H1 (cell line): Measurements from ENCODE around the gene FAM227B. TPM values are rescaled to one million over a fixed set of nuclear protein-coding genes. Genes with fewer than 3 reads are reported as not detected.
A peak's percentile ranks its signal among the peaks of the same experiment; 100 is the strongest.

Source experiments
- CTCF ChIA-PET: fragments of 300-600 bp; sonication (Branson Sonifier 250); formaldehyde crosslinking; loops from one replicate; lab custom pipeline; 2021; ENCODE audit not compliant: partially characterized antibody; lab: Charles Lee
- POLR2A ChIA-PET: fragments of 300-600 bp; sonication (Branson Sonifier 250); formaldehyde crosslinking; loops from one replicate; lab custom pipeline; 2021; ENCODE audit warnings: inconsistent platforms; ENCODE audit not compliant: partially characterized antibody; lab: Charles Lee
- DNase-seq, 2 experiments: peaks; one replicate each; pipeline versions ENCODE4 v3.0.0 to v3.0.0-alpha.2; 2010 to 2022; ENCODE audit warnings: low spot score in 2 of 2, low read depth in 1 of 2, mixed read lengths in 1 of 2
- FAIRE-seq: peaks from 2 replicates; lab custom pipeline; 2011; peaks lifted over from hg19 to GRCh38; lab: Jason Lieb, UNC
- H2AFZ ChIP-seq: 2 replicates; pipeline ENCODE4 v1.8.1; 2012; ENCODE audit warnings: low read length, inconsistent platforms
- H2AK5ac ChIP-seq: 2 replicates; pipeline ENCODE4 v1.6.1; 2013; ENCODE audit warnings: low read depth, low read length
- H2BK120ac ChIP-seq: replicated peaks from 2 replicates; pipeline ENCODE3; 2013; ENCODE audit warnings: low read depth, low read length, inconsistent platforms
- H2BK12ac ChIP-seq: 2 replicates; pipeline ENCODE4 v1.6.1; 2013; ENCODE audit warnings: low read depth, low read length
- H2BK15ac ChIP-seq: 2 replicates; pipeline ENCODE4 v1.6.1; 2013; ENCODE audit warnings: low read length
- H2BK20ac ChIP-seq: 2 replicates; pipeline ENCODE4 v1.6.1; 2013; ENCODE audit warnings: low read length
- H2BK5ac ChIP-seq: 2 replicates; pipeline ENCODE4 v1.6.1; 2013; ENCODE audit warnings: low read depth, low read length
- H3K14ac ChIP-seq: 2 replicates; pipeline ENCODE4 v1.6.1; 2013; ENCODE audit warnings: inconsistent platforms; ENCODE audit not compliant: insufficient read length
- H3K18ac ChIP-seq: 2 replicates; pipeline ENCODE4 v1.6.1; 2013; ENCODE audit warnings: low read length; ENCODE audit errors: extremely low read depth
- H3K23ac ChIP-seq: 2 replicates; pipeline ENCODE4 v1.6.1; 2013; ENCODE audit warnings: inconsistent platforms; ENCODE audit not compliant: insufficient read length
- H3K23me2 ChIP-seq: 2 replicates; pipeline ENCODE4 v1.6.1; 2013; ENCODE audit warnings: low read depth, low read length
- H3K27ac ChIP-seq: 2 replicates; pipeline ENCODE4 v1.6.1; 2011; ENCODE audit warnings: low read depth, low read length, inconsistent platforms
- H3K27me3 ChIP-seq, 4 experiments: replicated peaks in 1 of 4; 1 replicate in 1 of 4; 2 replicates in 3 of 4; pipeline versions ENCODE4 v1.6.1 to v1.8.1; 2011 to 2013; ENCODE audit warnings: low read length in 3 of 4, mild to moderate bottlenecking in 3 of 4, inconsistent platforms in 2 of 4, mixed read lengths in 2 of 4, moderate library complexity in 1 of 4; ENCODE audit not compliant: control insufficient read depth in 3 of 4, insufficient read depth in 3 of 4; ENCODE audit errors: extremely low read depth in 1 of 4
- H3K36me3 ChIP-seq, 4 experiments: 2 replicates each; pipeline versions ENCODE4 v1.6.1 to v1.8.1; 2011 to 2013; ENCODE audit warnings: mild to moderate bottlenecking in 4 of 4, low read length in 3 of 4, moderate library complexity in 2 of 4, control low read depth in 1 of 4, inconsistent platforms in 1 of 4; ENCODE audit not compliant: insufficient read depth in 4 of 4, control insufficient read depth in 2 of 4
- H3K4ac ChIP-seq: replicated peaks from 2 replicates; pipeline ENCODE3; 2013; ENCODE audit warnings: low read length, low read depth, mixed read lengths, inconsistent platforms; ENCODE audit not compliant: insufficient read length
- H3K4me1 ChIP-seq, 4 experiments: replicated peaks in 1 of 4; 1 replicate in 1 of 4; 2 replicates in 3 of 4; pipeline versions ENCODE4 v1.6.1 to v1.8.1; 2011 to 2013; ENCODE audit warnings: low read length in 3 of 4, inconsistent platforms in 2 of 4, mixed read lengths in 1 of 4; ENCODE audit not compliant: insufficient read depth in 4 of 4, control insufficient read depth in 3 of 4
- H3K4me2 ChIP-seq, 2 experiments: 2 replicates each; pipeline versions ENCODE4 v1.6.1 to v1.8.1; 2011 to 2013; ENCODE audit warnings: low read depth in 2 of 2, low read length in 2 of 2, control low read depth in 1 of 2, inconsistent platforms in 1 of 2, mild to moderate bottlenecking in 1 of 2; ENCODE audit not compliant: insufficient read depth in 1 of 2
- H3K4me3 ChIP-seq, 4 experiments: fragments of 200-600, 300-600 bp in 1 of 4; sonication (generic), shearing (Covaris generic), sonication (Bioruptor Twin) in 1 of 4; 2 replicates each; pipeline versions ENCODE4 v1.5.1 to v1.8.1; 2011 to 2016; ENCODE audit warnings: low read length in 4 of 4, low read depth in 3 of 4, control low read depth in 2 of 4, inconsistent platforms in 2 of 4, mild to moderate bottlenecking in 2 of 4, mixed read lengths in 1 of 4, moderate library complexity in 1 of 4; ENCODE audit not compliant: insufficient read depth in 2 of 4; ENCODE audit errors: extremely low read depth in 1 of 4
- H3K56ac ChIP-seq: replicated peaks from 2 replicates; pipeline ENCODE3; 2013; ENCODE audit warnings: low read depth, mild to moderate bottlenecking, mixed read lengths, low read length, inconsistent platforms; ENCODE audit not compliant: insufficient read length
- H3K79me1 ChIP-seq: 2 replicates; pipeline ENCODE4 v1.6.1; 2013; ENCODE audit warnings: low read depth, low read length, control low read depth
- H3K79me2 ChIP-seq, 2 experiments: 2 replicates each; pipeline versions ENCODE4 v1.6.1 to v1.8.1; 2012 to 2013; ENCODE audit warnings: low read length in 2 of 2, mild to moderate bottlenecking in 2 of 2, inconsistent platforms in 1 of 2; ENCODE audit not compliant: insufficient read depth in 2 of 2, control insufficient read depth in 1 of 2
- H3K9ac ChIP-seq, 4 experiments: replicated peaks in 1 of 4; 1 replicate in 1 of 4; 2 replicates in 3 of 4; pipeline versions ENCODE4 v1.6.1 to v1.8.1; 2011 to 2013; ENCODE audit warnings: low read depth in 3 of 4, low read length in 3 of 4, control low read depth in 2 of 4, mild to moderate bottlenecking in 2 of 4, moderate library complexity in 2 of 4, inconsistent platforms in 1 of 4; ENCODE audit errors: extremely low read depth in 1 of 4
- H3K9me3 ChIP-seq, 2 experiments: 2 replicates each; pipeline versions ENCODE4 v1.6.1 to v1.8.1; 2012 to 2013; ENCODE audit warnings: mild to moderate bottlenecking in 2 of 2, moderate library complexity in 2 of 2, control low read depth in 1 of 2, inconsistent platforms in 1 of 2, low read depth in 1 of 2, low read length in 1 of 2, mixed read lengths in 1 of 2; ENCODE audit not compliant: insufficient read depth in 2 of 2
- H4K20me1 ChIP-seq, 2 experiments: replicated peaks in 1 of 2; 2 replicates each; pipeline versions ENCODE3 to v1.8.1; 2011 to 2013; ENCODE audit warnings: inconsistent platforms in 2 of 2, low read length in 2 of 2, mild to moderate bottlenecking in 1 of 2; ENCODE audit not compliant: insufficient read depth in 2 of 2, control insufficient read depth in 1 of 2
- H4K5ac ChIP-seq: 2 replicates; pipeline ENCODE4 v1.6.1; 2013; ENCODE audit warnings: low read length, low read depth, mixed read lengths, inconsistent platforms; ENCODE audit not compliant: insufficient read length
- H4K8ac ChIP-seq: 2 replicates; pipeline ENCODE4 v1.8.0; 2013; ENCODE audit warnings: mild to moderate bottlenecking, moderate library complexity, low read length, inconsistent platforms; ENCODE audit not compliant: insufficient read depth; ENCODE audit errors: extremely low read depth
- H4K91ac ChIP-seq: replicated peaks from 2 replicates; pipeline ENCODE3; 2013; ENCODE audit warnings: low read length, mixed read lengths, inconsistent platforms; ENCODE audit not compliant: insufficient read length
- CHD2 ChIP-seq: IDR thresholded peaks from 2 replicates; pipeline ENCODE4 v1.6.1; 2012; ENCODE audit warnings: low read length, improper control_type of control experiment
- CTBP2 ChIP-seq: IDR thresholded peaks from 2 replicates; pipeline ENCODE4 v1.7.0; 2011; ENCODE audit warnings: borderline replicate concordance, mild to moderate bottlenecking, moderate library complexity, mixed read lengths, low read length; ENCODE audit not compliant: insufficient read depth, insufficient read length
- RAD21 ChIP-seq, 2 experiments: IDR thresholded peaks in 1 of 2; conservative IDR thresholded peaks in 1 of 2; 2 replicates each; pipeline ENCODE4 v1.6.1; 2011; ENCODE audit warnings: low read depth in 2 of 2, low read length in 2 of 2, improper control_type of control experiment in 1 of 2, inconsistent platforms in 1 of 2, mild to moderate bottlenecking in 1 of 2, moderate library complexity in 1 of 2
- SIN3A ChIP-seq, 2 experiments: IDR thresholded peaks in 1 of 2; conservative IDR thresholded peaks in 1 of 2; 2 replicates each; pipeline ENCODE4 v1.6.1; 2011 to 2012; ENCODE audit warnings: low read length in 2 of 2, improper control_type of control experiment in 1 of 2, low read depth in 1 of 2, mild to moderate bottlenecking in 1 of 2
- SP2 ChIP-seq: IDR thresholded peaks from 2 replicates; pipeline ENCODE4 v1.6.1; 2012; ENCODE audit warnings: mild to moderate bottlenecking, low read length, inconsistent platforms
- SP4 ChIP-seq: IDR thresholded peaks from 2 replicates; pipeline ENCODE4 v1.6.1; 2012; ENCODE audit warnings: low read length, inconsistent platforms
- TBP ChIP-seq: IDR thresholded peaks from 2 replicates; pipeline ENCODE4 v1.6.1; 2011; ENCODE audit warnings: low read depth, low read length, improper control_type of control experiment
- polyA plus RNA-seq, 7 experiments: library from polyadenylated mRNA; depleted of rRNA in 3 of 7; stranded (reverse) in 5 of 7; unstranded in 2 of 7; fragments of >200 nt in 5 of 7; fragments of 200-250 nt in 2 of 7; gene quantifications; 1 replicate in 5 of 7; 2 replicates in 1 of 7; 4 replicates in 1 of 7; pipeline versions ENCODE4 v1.2.1 to v1.2.3, GENCODE V29; 2011 to 2013; ENCODE audit warnings: missing spikeins in 2 of 7, mixed read lengths in 2 of 7
- total RNA-seq: library from RNA; stranded (reverse); fragmentation: NEBNext Ultra II Directional; extraction: Animal tissue kit (Norgen Biotek cat#: 25700); gene quantifications from 2 replicates; pipeline ENCODE4 v1.2.1, GENCODE V29; 2021
- TF ChIP-seq, protein P1 (sequence below): IDR thresholded peaks from 2 replicates; pipeline ENCODE4 v1.6.1; 2011; ENCODE audit warnings: low read length, improper control_type of control experiment
- TF ChIP-seq, protein P2 (sequence below), 3 experiments: IDR thresholded peaks; 1 replicate in 2 of 3; 2 replicates in 1 of 3; pipeline versions ENCODE4 v1.5.1 to v1.6.1; 2011; ENCODE audit warnings: low read length in 3 of 3, mild to moderate bottlenecking in 3 of 3, inconsistent platforms in 2 of 3, low read depth in 1 of 3, moderate library complexity in 1 of 3; ENCODE audit not compliant: insufficient read depth in 1 of 3; ENCODE audit errors: control extremely low read depth in 1 of 3

The FAM227B gene
- total and polyA plus RNA-seq, 2 of the 8 experiments (the other 6 are each of a cell fraction or from before 2014, with no cell fraction given) = 4.0 to 6.5 TPM

DNA sequence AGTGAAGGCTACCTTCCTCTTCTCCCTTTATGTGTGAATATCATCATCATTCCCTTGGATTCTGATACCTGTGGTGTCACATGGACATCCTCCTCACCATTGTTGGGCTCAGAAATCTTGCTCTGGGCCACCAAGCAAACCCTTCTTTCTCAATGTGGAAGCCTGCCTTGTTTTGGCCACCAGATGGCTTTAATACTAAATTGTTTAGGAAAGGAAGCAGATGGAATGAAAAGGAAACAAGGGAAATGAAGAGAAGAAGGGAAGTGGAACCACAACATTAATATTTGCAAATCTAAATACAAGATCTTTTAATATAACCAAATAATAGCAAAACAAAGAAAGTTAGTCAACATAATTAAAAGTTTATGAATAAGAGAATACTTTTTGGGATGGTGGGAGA, 14.0 kb downstream of the FAM227B start:
- Histone ChIP-seq H4K91ac (no peak overlapping the region), H4K8ac (no peak overlapping the region), H2BK12ac (no peak overlapping the region), H3K9ac (no peak overlapping the region), H2BK20ac (no peak overlapping the region), H2BK15ac (no peak overlapping the region), H3K23ac (no peak overlapping the region), H3K23me2 (no peaks in the 10 kb centered on the region; the same call in 1 of the 2 replicates), H3K79me1 (no peaks in the 10 kb centered on the region), H2AFZ (no peak overlapping the region), H3K27me3 (no peaks in the 10 kb centered on the region), H3K4me2 (no peak overlapping the region), H3K36me3 (no peaks in the 10 kb centered on the region), H2BK5ac (no peak overlapping the region), H3K4ac (no peak overlapping the region), H3K79me2 (no peaks in the 10 kb centered on the region), H2AK5ac (no peak overlapping the region), H3K4me3 (no peak overlapping the region), H3K56ac (no peak overlapping the region), H3K14ac (no peak overlapping the region), H4K5ac (no peak overlapping the region), H3K9me3 (no peaks in the 10 kb centered on the region), H3K18ac (no peak overlapping the region), H4K20me1 (no peaks in the 10 kb centered on the region), H2BK120ac (no peak overlapping the region), H3K4me1 (no peaks in the 10 kb centered on the region), H3K27ac (no peak overlapping the region)
- no peak for FAIRE-seq
- ChIA-PET POLR2A (no interaction called here), CTCF (no interaction called here)
- no peak for DNase-seq
- no peak for TF ChIP-seq CTBP2
- no peak for TF ChIP-seq SP4
- TF ChIP-seq CHD2 = no peak
- 0 out of 4 replicates have a peak, but pooled peaks of 1 of the 2 experiments have one; percentile 2 for TF ChIP-seq RAD21 (IDR thresholded peaks at IDR 0.05 in 1 of 2, conservative IDR thresholded peaks at IDR 0.05 in 1 of 2; ENCODE audit: low read depth in 2 of 2, low read length in 2 of 2)
- TF ChIP-seq, protein P1, sequence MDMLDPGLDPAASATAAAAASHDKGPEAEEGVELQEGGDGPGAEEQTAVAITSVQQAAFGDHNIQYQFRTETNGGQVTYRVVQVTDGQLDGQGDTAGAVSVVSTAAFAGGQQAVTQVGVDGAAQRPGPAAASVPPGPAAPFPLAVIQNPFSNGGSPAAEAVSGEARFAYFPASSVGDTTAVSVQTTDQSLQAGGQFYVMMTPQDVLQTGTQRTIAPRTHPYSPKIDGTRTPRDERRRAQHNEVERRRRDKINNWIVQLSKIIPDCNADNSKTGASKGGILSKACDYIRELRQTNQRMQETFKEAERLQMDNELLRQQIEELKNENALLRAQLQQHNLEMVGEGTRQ = no peak
- no peak for TF ChIP-seq SP2
- TF ChIP-seq, protein P2, sequence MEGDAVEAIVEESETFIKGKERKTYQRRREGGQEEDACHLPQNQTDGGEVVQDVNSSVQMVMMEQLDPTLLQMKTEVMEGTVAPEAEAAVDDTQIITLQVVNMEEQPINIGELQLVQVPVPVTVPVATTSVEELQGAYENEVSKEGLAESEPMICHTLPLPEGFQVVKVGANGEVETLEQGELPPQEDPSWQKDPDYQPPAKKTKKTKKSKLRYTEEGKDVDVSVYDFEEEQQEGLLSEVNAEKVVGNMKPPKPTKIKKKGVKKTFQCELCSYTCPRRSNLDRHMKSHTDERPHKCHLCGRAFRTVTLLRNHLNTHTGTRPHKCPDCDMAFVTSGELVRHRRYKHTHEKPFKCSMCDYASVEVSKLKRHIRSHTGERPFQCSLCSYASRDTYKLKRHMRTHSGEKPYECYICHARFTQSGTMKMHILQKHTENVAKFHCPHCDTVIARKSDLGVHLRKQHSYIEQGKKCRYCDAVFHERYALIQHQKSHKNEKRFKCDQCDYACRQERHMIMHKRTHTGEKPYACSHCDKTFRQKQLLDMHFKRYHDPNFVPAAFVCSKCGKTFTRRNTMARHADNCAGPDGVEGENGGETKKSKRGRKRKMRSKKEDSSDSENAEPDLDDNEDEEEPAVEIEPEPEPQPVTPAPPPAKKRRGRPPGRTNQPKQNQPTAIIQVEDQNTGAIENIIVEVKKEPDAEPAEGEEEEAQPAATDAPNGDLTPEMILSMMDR (IDR thresholded peaks at IDR 0.05; ENCODE audit: control extremely low read depth in 1 of 3, insufficient read depth in 1 of 3, low read depth in 1 of 3, low read length in 3 of 3) = peak in 1 of 3 experiments; percentile 6; a peak in 1 of 4 replicates
- TF ChIP-seq TBP = no peak
- TF ChIP-seq SIN3A (conservative IDR thresholded peaks at IDR 0.05 in 1 of 2, IDR thresholded peaks at IDR 0.05 in 1 of 2; ENCODE audit: low read depth in 1 of 2, low read length in 2 of 2) = no peak
